ENCODE measurements around the gene TBXAS1.

GRCh38 chr7:140026935-140027334, 197.9 kb downstream of the TBXAS1 start:
- TF ChIP-seq ZSCAN20 (CRISPR knock-in tag; IDR thresholded peaks at IDR 0.05) (no peak), JUNB (IDR thresholded peaks at IDR 0.05) (no peak), RFX5 (IDR thresholded peaks at IDR 0.05) (no peak), CTCF (IDR thresholded peaks at IDR 0.05) (no peak), CEBPB (IDR thresholded peaks at IDR 0.05) (no peak), POLR2A (IDR thresholded peaks at IDR 0.05; ENCODE audit: low read length) (no peak), RNF2 (IDR thresholded peaks at IDR 0.05; ENCODE audit: borderline replicate concordance, low read depth) (no peak)
